Calu3 (cell line): ENCODE results near the gene FFAR3. TPM values are rescaled to one million over a fixed set of nuclear protein-coding genes. Genes with fewer than 3 reads are reported as not detected.

Experiments used
- BruUV-seq: library from RNA; stranded (reverse); fragments of 400-500 nt; replicated peaks from 2 replicates; lab custom pipeline; 2021; lab: Mats Ljungman, UMichigan
- CTCF ChIA-PET: fragments of 300-600 bp; sonication (Branson Sonifier 250); formaldehyde crosslinking; loops from one replicate; lab custom pipeline; 2022; ENCODE audit warnings: antibody characterized with exemption; lab: Charles Lee
- DNase-seq: peaks from one replicate; pipeline ENCODE4 v3.0.0; 2022
- H3K27ac Mint-ChIP-seq: one replicate; pipeline ENCODE4 v1.8.0; 2022; ENCODE audit warnings: mixed read lengths; ENCODE audit not compliant: unreplicated experiment
- H3K27me3 Mint-ChIP-seq: one replicate; pipeline ENCODE4 v1.8.0; 2022; ENCODE audit warnings: mixed read lengths; ENCODE audit not compliant: unreplicated experiment
- H3K36me3 Mint-ChIP-seq: one replicate; pipeline ENCODE4 v1.8.0; 2022; ENCODE audit warnings: mild to moderate bottlenecking, moderate library complexity, mixed read lengths; ENCODE audit not compliant: insufficient read depth, unreplicated experiment
- H3K4me1 Mint-ChIP-seq: one replicate; pipeline ENCODE4 v1.8.0; 2022; ENCODE audit warnings: mild to moderate bottlenecking, low read depth, mixed read lengths; ENCODE audit not compliant: unreplicated experiment
- H3K4me3 Mint-ChIP-seq: one replicate; pipeline ENCODE4 v1.8.0; 2022; ENCODE audit warnings: mild to moderate bottlenecking, low read depth, moderate library complexity, mixed read lengths; ENCODE audit not compliant: unreplicated experiment
- H3K9me3 Mint-ChIP-seq: one replicate; pipeline ENCODE4 v1.8.0; 2022; ENCODE audit warnings: low read depth, mixed read lengths; ENCODE audit not compliant: unreplicated experiment
- intact Hi-C: fragments of 100-400 bp; cut with micrococcal nuclease; formaldehyde crosslinking; loops from one replicate; pipeline ENCODE4 v1.10.0; 2022; ENCODE audit not compliant: unreplicated experiment
- total RNA-seq: library from RNA; stranded (reverse); gene quantifications from 2 replicates; pipeline ENCODE4 v1.2.3, GENCODE V29; 2022
- TF ChIP-seq, protein P1 (sequence below): fragments of 200-600 bp; IDR thresholded peaks from one replicate; pipeline ENCODE4 v1.8.0; 2022; ENCODE audit warnings: antibody characterized with exemption; ENCODE audit not compliant: unreplicated experiment

The FFAR3 gene
- total RNA-seq, 1 experiment from 2014 or later, result not detected

- CTCF ChIA-PET, result interaction anchor here (1.0 kb wide), 1 partner anchor 11 kb away, joined by 4 read pairs; no protein-coding TSS in a partner anchor
These were observed 5.6 kb downstream of the FFAR3 start for GRCh38 chr19:35363711-35364425.

GRCh38 chr19:35365303-35365702 is 7.0 kb downstream of the FFAR3 start:
- Mint-ChIP-seq H3K4me3 (no peak overlapping the region), H3K4me1 (no peaks in the 10 kb centered on the region), H3K36me3 (no peaks in the 10 kb centered on the region), H3K27me3 (peaks cover 98% of the 10 kb centered on the region), H3K9me3 (no peaks in the 10 kb centered on the region), H3K27ac (no peak overlapping the region)
- intact Hi-C loops, result no loop called here
- CTCF ChIA-PET, result interaction anchor here (0.6 to 1.2 kb wide), 2 partner anchors 12 to 39 kb away, joined by 4 to 8 read pairs; no protein-coding TSS in a partner anchor
- BruUV-seq, result no TSS peak
- TF ChIP-seq, protein P1, sequence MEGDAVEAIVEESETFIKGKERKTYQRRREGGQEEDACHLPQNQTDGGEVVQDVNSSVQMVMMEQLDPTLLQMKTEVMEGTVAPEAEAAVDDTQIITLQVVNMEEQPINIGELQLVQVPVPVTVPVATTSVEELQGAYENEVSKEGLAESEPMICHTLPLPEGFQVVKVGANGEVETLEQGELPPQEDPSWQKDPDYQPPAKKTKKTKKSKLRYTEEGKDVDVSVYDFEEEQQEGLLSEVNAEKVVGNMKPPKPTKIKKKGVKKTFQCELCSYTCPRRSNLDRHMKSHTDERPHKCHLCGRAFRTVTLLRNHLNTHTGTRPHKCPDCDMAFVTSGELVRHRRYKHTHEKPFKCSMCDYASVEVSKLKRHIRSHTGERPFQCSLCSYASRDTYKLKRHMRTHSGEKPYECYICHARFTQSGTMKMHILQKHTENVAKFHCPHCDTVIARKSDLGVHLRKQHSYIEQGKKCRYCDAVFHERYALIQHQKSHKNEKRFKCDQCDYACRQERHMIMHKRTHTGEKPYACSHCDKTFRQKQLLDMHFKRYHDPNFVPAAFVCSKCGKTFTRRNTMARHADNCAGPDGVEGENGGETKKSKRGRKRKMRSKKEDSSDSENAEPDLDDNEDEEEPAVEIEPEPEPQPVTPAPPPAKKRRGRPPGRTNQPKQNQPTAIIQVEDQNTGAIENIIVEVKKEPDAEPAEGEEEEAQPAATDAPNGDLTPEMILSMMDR, result no peak
- no peak for DNase-seq

More at GRCh38 chr19:35363711-35364425, 5.6 kb downstream of the FFAR3 start:
- intact Hi-C loops, result no loop called here
- H3K9me3 Mint-ChIP-seq, result no peaks in the 10 kb centered on the region
- DNase-seq, result no peak
- no peak overlapping the region for H3K27ac Mint-ChIP-seq
- H3K27me3 Mint-ChIP-seq, result peaks cover 85% of the 10 kb centered on the region
- H3K36me3 Mint-ChIP-seq, result no peaks in the 10 kb centered on the region
- TF ChIP-seq, protein P1, result no peak
- BruUV-seq, result no TSS peak
- H3K4me1 Mint-ChIP-seq, result no peaks in the 10 kb centered on the region
- H3K4me3 Mint-ChIP-seq, result no peak overlapping the region

GRCh38 chr19:35368378-35368777 is 10.1 kb downstream of the FFAR3 start:
- Mint-ChIP-seq H3K9me3 (no peaks in the 10 kb centered on the region), H3K36me3 (no peaks in the 10 kb centered on the region), H3K27me3 (peaks cover 75% of the 10 kb centered on the region), H3K4me3 (no peak overlapping the region), H3K4me1 (no peaks in the 10 kb centered on the region), H3K27ac (no peak overlapping the region)
- intact Hi-C loops, result no loop called here
- no TSS peak for BruUV-seq
- TF ChIP-seq, protein P1, result no peak
- no peak for DNase-seq
- CTCF ChIA-PET, result interaction anchor here (0.7 kb wide), 1 partner anchor 127 kb away, joined by 6 read pairs; no protein-coding TSS in a partner anchor

DNA sequence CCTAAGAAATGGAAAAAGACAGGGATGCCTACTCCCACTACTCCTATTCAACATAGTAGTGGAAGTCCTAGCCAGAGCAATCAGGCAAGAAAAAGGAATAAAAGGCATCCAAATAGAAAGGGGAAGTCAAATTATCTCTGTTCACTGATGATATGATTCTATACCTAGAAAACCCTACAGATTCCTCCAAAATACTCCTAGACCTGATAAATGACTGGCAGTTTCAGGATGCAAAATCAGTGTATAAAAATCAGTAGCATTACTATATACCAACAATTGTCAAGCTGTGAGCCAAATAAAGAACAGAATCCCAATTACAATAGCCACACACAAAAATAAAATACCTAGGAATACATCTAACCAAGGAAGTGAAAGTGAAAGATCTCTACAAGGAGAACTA is 11.3 kb downstream of the FFAR3 start:
- H3K27me3 Mint-ChIP-seq, result peaks cover 75% of the 10 kb centered on the region
- intact Hi-C loops, result no loop called here
- no peak for DNase-seq
- BruUV-seq, result no TSS peak
- H3K4me3 Mint-ChIP-seq, result no peak overlapping the region
- TF ChIP-seq, protein P1, result no peak
- CTCF ChIA-PET, result no interaction called here
- H3K4me1 Mint-ChIP-seq, result no peaks in the 10 kb centered on the region
- H3K36me3 Mint-ChIP-seq, result no peaks in the 10 kb centered on the region
- H3K27ac Mint-ChIP-seq, result no peak overlapping the region
- H3K9me3 Mint-ChIP-seq, result no peaks in the 10 kb centered on the region
